Neural crest cell (in vitro differentiated cells): ENCODE data around the gene CHRNG. TPM values are rescaled to one million over a fixed set of nuclear protein-coding genes. Genes with fewer than 3 reads are reported as not detected.

Experiments
- DNase-seq: peaks from one replicate; pipeline ENCODE4 v3.0.0; 2021; ENCODE audit warnings: low read depth, mixed read lengths, low spot score
- H3K27ac Mint-ChIP-seq: one replicate; pipeline ENCODE4 v1.8.0; 2021; ENCODE audit warnings: mild to moderate bottlenecking, mixed read lengths; ENCODE audit not compliant: unreplicated experiment
- H3K27me3 Mint-ChIP-seq: 2 replicates; pipeline ENCODE4 v1.8.0; 2021; ENCODE audit warnings: low read depth, mild to moderate bottlenecking, mixed read lengths
- H3K36me3 Mint-ChIP-seq: 2 replicates; pipeline ENCODE4 v1.8.0; 2021; ENCODE audit warnings: low read depth, mild to moderate bottlenecking, mixed read lengths
- H3K4me1 Mint-ChIP-seq: 2 replicates; pipeline ENCODE4 v1.8.0; 2021; ENCODE audit warnings: mixed read lengths
- H3K4me3 Mint-ChIP-seq: one replicate; pipeline ENCODE4 v1.8.0; 2021; ENCODE audit warnings: mild to moderate bottlenecking, mixed read lengths
- H3K9me3 Mint-ChIP-seq: 2 replicates; pipeline ENCODE4 v1.8.0; 2021; ENCODE audit warnings: mixed read lengths
- total RNA-seq: library from RNA; stranded (reverse); gene quantifications from 2 replicates; pipeline ENCODE4 v1.2.1, GENCODE V29; 2021
- TF ChIP-seq, protein P1 (sequence below): fragments of 200-600 bp; sonication (generic); conservative IDR thresholded peaks from 2 replicates; pipeline ENCODE4 v1.5.0; 2021; ENCODE audit warnings: antibody characterized with exemption, mild to moderate bottlenecking

Gene CHRNG
- total RNA-seq, 1 donor from 2014 or later = not detected

DNA sequence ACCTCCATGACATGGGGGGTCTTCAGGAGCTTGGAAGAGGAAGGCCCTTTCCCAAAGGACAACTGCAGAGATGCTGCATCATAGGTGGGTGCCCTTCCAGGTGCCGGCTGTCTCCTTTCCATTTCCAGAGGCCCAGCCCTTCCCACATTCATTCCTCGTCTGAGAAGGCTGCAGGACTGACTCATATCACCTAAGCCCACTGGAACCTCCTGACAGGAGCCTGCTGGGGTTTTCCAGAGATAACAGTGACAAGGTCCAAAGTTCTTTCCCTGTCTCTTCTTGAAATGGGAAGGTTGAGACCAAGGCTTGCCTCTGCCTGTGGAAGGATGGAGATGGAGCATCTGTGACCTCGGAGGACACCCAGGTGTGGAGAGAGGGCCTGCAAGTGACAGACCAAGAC is 22.9 kb upstream of the CHRNG start:
- no peak overlapping the region for H3K4me3 Mint-ChIP-seq
- no peaks in the 10 kb centered on the region for H3K36me3 Mint-ChIP-seq
- H3K4me1 Mint-ChIP-seq = peaks cover 54% of the 10 kb centered on the region
- no peaks in the 10 kb centered on the region for H3K9me3 Mint-ChIP-seq
- DNase-seq = no peak
- peaks cover 15% of the 10 kb centered on the region for H3K27me3 Mint-ChIP-seq
- H3K27ac Mint-ChIP-seq = no peak overlapping the region
- TF ChIP-seq, protein P1, sequence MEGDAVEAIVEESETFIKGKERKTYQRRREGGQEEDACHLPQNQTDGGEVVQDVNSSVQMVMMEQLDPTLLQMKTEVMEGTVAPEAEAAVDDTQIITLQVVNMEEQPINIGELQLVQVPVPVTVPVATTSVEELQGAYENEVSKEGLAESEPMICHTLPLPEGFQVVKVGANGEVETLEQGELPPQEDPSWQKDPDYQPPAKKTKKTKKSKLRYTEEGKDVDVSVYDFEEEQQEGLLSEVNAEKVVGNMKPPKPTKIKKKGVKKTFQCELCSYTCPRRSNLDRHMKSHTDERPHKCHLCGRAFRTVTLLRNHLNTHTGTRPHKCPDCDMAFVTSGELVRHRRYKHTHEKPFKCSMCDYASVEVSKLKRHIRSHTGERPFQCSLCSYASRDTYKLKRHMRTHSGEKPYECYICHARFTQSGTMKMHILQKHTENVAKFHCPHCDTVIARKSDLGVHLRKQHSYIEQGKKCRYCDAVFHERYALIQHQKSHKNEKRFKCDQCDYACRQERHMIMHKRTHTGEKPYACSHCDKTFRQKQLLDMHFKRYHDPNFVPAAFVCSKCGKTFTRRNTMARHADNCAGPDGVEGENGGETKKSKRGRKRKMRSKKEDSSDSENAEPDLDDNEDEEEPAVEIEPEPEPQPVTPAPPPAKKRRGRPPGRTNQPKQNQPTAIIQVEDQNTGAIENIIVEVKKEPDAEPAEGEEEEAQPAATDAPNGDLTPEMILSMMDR = no peak

DNA sequence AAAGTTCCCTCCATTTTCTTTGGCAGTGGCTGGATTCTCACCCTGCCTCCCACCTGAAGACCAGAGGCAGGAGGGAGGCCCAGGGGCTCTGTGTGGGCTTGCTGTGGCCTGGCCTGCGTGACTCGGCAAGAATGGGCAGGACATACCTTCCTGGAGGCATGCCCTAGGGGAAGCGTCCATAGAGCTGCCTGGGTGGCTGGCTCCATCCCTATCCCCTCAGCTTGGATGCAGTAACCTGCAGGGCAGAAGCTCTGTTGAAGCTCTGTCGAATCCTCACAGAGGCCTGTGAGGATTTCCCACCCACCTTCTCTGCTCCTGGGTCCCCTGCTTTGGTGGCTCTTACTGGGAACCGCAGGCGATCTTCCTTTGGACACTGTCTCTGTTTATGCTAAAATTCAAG is 20.6 kb upstream of the CHRNG start:
- H3K27me3 Mint-ChIP-seq = peaks cover 29% of the 10 kb centered on the region
- peak overlapping the region; percentile 56 for H3K4me3 Mint-ChIP-seq
- no peak overlapping the region for H3K27ac Mint-ChIP-seq
- DNase-seq = no peak
- peaks cover 47% of the 10 kb centered on the region for H3K4me1 Mint-ChIP-seq
- H3K9me3 Mint-ChIP-seq = no peaks in the 10 kb centered on the region
- TF ChIP-seq, protein P1 = no peak
- H3K36me3 Mint-ChIP-seq = no peaks in the 10 kb centered on the region

DNA sequence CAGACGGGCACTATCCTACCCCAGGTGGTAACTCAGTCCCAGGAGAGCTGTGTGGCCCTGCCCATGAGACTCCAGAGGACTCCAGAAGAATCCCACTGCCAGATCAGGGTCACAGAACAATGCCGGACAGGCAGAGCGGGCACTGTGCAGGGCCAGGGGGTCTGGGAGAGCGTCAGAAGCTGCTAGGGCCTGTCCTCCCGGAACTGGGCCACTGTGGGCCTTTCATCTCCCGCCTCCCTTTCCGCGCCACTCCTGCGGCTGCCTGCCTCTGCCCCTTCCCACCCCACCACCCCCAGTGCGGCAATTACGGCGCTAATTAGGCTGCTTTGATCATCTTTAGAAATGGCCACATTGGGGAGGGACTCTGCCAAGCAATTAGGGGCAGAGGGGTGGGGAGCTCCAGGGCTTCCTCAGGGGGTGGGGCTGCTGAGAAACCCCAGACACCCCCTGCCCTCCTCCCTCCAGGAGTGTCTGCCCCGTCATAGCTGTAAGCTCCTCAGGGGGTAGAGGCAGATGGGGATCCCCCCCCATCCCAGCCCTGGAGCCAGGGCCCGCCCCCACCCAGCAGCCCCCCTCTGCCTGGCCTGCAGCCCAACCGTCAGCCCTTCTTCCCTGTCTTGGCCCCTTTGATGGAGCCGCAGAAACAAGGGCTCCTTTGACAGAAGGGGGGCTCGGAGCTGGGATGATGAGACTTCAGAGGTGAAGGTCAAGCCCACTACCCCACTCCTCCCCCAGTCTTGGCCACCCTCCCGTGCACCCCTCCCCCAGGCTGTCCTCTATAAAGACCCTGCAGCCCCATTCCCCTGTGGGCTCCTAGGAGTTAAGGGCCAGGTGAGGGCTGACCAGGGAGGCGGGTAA is 19.7 kb upstream of the CHRNG start, which contains the start of gene PRSS56:
PRSS56 (plus strand) TSS at position 808 of the 858 bp plus-strand sequence. CDS start 211 bp downstream, outside the sequence.
- TF ChIP-seq, protein P1 = no peak
- H3K27me3 Mint-ChIP-seq = peaks cover 34% of the 10 kb centered on the region
- no peaks in the 10 kb centered on the region for H3K9me3 Mint-ChIP-seq
- peaks cover 47% of the 10 kb centered on the region for H3K4me1 Mint-ChIP-seq
- peak; percentile 48 for DNase-seq
- no peaks in the 10 kb centered on the region for H3K36me3 Mint-ChIP-seq
- peak within 1 kb of the TSS; percentile 88 for H3K27ac Mint-ChIP-seq
- H3K4me3 Mint-ChIP-seq = peak within 1 kb of the TSS; percentile 89

DNA sequence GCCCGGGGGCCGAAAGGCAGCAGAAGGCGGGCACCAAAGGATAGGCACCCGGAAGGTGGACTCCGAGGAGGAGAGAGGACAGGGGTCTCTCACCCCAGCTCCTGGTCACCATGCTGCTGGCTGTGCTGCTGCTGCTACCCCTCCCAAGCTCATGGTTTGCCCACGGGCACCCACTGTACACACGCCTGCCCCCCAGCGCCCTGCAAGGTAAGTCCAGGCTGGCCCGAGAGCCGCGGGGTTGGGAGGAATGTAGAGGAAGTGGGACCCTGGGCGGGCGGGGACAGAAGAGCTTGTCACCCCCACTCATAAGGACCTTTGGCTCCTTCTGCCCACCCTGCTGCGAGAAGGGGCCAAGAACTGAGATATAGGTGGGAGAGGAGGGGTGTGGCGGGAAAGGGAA is 19.0 kb upstream of the CHRNG start:
- TF ChIP-seq, protein P1 = no peak
- no peaks in the 10 kb centered on the region for H3K36me3 Mint-ChIP-seq
- no peaks in the 10 kb centered on the region for H3K9me3 Mint-ChIP-seq
- peaks cover 43% of the 10 kb centered on the region for H3K4me1 Mint-ChIP-seq
- peak overlapping the region; percentile 89 for H3K4me3 Mint-ChIP-seq
- H3K27ac Mint-ChIP-seq = peak overlapping the region; percentile 67
- no peak for DNase-seq
- H3K27me3 Mint-ChIP-seq = peaks cover 34% of the 10 kb centered on the region

DNA sequence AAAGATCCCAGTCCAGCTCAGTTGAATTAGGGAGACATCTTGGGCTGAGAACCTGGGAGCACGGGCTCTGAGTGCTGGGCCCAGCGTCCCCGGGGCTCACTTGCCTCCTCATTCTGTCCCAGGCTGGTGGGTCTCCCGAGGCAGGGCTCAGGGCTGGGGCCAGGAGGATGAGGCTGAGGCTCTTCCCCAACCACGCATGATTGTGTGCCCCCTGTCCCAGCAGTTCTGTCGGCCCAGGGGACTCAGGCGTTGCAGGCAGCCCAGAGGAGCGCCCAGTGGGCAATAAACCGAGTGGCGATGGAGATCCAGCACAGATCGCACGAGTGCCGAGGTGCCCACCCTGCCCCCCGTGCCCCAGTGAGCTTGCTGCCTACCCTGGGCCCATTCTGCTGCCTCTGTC is 18.4 kb upstream of the CHRNG start:
- Mint-ChIP-seq H3K4me1 (peaks cover 37% of the 10 kb centered on the region), H3K27ac (no peak overlapping the region), H3K4me3 (peak overlapping the region; percentile 89), H3K36me3 (no peaks in the 10 kb centered on the region), H3K27me3 (peaks cover 37% of the 10 kb centered on the region), H3K9me3 (no peaks in the 10 kb centered on the region)
- TF ChIP-seq, protein P1 = no peak
- no peak for DNase-seq
